Fibroblast of skin of left quadriceps (primary cell): ENCODE results near the gene GRAMD1B.
A peak's percentile ranks its signal among the peaks of the same experiment; 100 is the strongest.

Experiments
- DNase-seq, 2 experiments: peaks; one replicate each; pipeline ENCODE4 v3.0.0-alpha.2; 2013; ENCODE audit warnings: low read depth in 2 of 2

The GRAMD1B gene

DNA sequence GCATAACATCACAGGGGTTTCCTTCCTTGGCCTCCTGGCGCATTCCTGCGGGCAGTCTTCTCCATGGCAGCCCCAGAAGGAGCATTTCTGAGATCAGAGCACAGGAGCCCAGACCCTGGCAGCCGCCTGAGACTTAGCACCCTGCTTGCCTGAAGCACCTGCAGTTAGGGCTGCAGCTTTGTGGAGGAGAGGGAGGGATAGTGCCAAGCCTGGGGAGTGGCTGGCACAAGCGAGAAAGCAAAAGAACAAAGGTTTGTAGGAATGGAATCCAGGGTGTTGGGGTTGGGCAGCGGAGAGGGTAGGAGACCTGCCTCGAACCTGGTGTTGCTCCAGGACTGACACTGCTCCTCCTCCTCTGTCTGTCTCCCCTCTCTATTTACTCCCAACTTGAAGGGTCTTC is 157.5 kb downstream of the GRAMD1B start:
- DNase-seq = no peak

DNA sequence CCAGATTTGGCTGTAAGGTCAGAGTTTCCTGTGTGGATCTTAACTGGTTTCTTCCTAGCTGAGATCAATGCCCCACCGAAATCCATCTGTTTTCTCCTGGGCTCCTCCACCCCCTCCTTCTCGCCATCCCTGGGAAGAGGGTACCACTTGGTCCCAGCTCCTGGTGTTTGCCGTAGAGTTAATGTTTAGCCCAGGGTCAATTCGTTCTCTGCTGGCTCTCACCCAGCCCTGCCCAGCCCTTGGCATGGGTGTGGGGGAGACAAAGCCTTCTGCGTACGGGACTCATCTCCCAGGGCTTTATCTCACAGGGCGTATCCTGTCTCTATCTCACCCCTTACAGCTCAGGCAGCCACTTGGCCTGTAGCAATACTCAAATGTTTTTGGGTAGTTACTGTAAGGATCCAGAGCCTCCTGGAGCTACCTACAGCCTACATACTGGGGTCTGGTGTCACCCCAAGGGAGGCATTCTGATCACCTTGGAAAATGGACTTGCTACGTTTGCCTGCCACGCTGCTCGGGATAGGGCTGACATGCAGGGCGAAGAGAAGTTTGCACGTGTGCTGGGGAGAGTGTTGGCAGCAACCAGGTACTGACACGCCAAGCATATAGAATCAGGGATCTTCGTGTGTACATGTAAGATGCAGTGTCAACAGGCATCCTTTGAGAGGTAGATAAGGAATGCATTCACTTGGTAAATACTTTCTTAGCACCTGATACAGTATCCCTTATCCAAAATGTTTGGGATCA is 158.2 kb downstream of the GRAMD1B start:
- no peak for DNase-seq

DNA sequence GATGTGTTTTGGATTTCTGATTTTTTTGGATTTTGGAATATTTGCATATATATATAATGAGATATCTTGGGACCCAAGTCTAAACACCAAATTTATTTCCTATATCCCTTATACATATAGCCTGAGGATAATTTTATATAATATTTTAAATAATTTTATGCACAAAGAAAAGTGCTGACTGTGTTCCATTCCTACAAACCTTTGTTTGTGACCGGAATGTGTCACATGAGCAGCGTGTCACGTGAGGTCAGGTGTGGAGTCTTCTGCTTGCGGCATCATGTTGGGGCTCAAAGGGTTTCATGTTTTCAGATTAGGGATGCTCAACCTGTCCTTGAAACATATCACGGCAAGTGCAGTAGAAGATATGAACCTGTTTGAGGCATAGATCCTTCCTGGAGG is 158.8 kb downstream of the GRAMD1B start:
- DNase-seq = no peak

DNA sequence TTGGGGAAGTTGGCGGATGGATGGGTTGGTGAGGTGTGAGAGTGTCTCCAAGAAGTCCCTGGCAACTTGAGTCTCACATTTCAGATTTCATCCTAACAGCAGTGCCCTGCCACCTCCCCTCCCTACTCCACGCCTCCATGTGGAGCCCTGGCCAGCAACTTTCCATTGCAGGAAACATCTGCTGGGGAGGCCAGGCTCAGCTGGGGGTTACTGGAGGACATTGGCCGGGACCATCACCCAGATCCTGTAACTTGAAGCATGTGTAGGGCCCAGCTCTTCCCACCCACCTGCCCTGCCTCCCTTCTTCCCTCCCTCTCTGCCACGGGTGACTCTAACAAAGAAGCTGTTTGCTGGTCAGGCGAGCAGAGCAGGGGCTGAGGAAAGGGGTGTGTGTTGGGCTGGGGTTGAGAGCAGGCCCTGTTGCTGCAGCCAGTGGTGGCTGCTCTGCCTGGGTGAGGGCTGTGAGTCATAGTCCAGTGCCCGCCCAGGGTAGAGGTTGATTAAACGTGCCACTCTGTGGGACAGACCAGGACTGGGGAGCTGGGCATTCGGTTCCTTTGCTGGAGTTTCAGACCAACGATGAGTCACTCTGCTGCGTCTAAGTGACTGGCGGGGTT is 160.3 kb downstream of the GRAMD1B start:
- no peak for DNase-seq

DNA sequence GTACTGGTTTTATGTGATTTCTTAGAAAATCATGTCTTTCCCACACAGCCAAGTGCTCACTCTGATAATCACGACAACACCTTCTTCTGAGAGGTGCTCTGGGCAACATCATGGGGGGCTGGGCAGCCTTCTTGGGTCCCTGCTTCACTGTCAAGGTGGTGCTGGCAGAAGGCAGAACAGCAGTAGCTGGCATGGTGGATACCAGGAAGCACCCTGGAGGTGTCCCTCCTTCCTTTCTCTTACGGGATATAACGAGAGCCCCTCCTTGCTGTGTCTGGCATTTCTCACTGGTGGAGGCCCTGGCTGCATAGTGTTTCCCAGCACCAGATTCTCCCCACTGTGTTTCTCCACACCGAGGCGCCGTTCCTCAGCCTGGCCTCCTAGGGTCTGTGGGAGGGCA is 163.5 kb downstream of the GRAMD1B start:
- DNase-seq = no peak

DNA sequence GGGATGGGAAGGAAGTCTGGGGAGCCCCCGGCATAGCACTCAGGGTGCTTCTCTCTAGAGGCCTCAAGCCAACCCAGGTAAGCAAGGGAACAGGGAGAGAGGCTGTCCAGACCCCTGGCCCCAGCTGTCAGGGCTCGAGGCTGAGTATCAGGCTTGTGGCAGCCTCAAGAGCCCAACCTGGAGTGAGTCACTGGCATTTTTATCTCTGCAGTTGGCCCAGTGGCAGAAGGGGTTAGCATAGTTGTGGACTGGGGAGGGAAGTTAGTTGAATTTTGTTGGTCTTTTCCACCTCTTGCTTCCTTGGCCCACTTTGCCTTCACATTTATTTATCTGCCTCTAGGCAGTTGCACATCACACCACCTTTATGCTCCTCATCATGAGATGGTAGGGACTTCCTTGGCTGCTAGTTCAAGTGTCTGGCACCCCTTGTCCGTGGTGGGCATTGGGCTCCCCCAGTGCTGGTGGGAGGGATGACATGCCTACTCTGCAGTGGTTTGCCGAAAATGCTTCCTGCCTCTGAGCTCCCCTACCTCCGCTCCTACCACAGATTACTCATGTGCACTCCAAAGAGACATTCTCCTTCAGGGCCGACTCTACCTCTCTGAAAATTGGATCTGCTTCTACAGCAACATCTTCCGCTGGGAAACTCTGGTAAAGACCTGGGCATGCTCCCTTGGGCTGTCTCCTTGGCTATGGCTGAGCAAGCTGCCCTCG is 164.3 kb downstream of the GRAMD1B start:
- no peak for DNase-seq

DNA sequence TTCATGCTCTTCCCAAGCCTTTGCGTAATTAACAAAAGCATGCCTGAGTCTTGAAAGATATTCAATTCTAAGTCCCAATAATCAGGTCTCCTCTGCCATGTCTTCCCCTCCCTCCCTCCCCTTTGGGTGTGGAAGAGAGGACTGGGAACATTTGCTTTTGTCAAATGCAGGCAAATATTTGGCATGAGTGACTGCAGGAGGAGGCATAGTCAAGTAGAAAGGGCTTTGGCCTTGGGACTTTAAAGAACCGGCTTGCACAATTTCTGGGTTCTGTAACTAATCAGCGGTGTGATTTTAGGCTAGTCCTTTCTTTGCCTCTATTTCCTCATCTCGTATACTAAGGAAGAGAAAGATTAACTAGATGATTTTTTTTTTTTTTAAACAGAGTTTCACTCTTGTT is 164.9 kb downstream of the GRAMD1B start:
- no peak for DNase-seq

DNA sequence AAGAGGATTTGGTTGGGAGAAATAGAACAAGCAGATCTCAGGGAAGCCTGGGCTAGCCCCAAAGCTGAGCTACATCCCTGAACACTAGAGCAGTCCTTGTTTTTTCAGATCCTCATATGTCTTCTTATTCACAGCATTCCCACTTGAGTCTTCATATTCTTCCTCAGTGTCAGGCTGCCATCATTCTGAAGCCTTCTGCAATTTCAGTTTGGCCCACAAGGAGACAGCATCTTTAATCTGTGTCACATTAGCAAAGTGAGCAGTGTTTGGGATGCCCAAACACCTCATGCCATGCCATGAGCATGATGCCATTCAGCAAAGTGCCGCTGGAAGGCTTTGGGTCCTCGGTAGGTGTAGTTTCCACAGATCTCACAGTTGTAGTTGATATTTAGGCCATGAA is 167.8 kb downstream of the GRAMD1B start:
- no peak for DNase-seq

DNA sequence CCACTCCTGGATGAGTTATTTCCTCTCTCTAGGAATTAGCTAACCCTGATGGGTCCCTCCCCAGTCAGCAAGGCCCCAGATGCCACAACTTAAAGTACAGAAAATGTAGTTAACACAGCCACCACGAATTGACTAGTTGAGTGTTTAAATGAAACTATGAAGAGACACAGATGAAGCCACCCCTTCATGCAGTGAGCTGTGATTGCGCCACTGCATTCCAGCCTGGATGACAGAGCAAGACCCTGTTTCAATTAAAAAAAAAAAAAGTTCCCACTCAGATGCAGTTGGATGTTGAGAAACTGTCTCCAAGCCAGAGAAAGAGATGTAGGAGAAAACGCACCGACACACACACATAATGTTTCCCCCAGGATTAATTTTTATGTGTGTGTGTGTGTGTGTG is 171.1 kb downstream of the GRAMD1B start:
- peak; percentile 77 to 78 for DNase-seq

DNA sequence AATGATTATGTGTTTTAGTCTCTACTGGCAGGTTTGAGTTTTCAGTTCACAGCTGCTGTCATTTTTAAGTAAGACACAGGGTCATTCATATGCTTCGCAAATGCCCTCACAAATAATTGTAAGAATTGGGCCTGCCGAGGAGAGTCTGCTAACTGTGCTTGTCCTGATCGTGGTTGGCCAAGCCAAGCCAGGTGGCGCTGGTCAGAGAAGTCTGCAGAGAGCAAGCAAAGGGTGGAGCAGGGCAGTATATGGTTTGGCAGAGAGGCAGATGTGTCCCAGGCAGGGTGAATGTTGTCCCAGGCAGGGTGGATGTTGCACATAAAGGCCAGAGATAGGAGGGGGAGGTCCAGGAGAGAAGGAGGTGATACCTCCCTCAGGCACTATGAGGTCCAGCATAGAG is 171.7 kb downstream of the GRAMD1B start:
- no peak for DNase-seq

DNA sequence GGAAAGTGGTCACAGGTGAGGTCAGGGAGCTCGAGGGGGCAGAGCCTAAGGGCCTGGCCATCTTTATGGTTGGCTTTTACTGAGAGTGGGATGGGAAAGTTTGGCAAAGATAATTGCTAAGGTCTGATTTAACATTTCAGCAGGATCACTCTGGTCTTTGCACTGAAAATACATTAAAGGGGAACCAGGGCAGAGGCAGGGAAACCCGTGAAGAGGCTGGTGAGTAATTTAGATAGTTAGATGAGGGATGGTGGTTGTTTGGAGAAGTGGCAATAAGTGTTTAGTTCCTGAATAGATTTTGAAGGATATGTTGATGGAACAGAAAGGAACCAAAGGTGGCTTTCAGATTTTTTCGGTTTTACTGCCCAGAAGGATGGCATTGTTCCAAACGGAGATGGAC is 173.6 kb downstream of the GRAMD1B start:
- no peak for DNase-seq

DNA sequence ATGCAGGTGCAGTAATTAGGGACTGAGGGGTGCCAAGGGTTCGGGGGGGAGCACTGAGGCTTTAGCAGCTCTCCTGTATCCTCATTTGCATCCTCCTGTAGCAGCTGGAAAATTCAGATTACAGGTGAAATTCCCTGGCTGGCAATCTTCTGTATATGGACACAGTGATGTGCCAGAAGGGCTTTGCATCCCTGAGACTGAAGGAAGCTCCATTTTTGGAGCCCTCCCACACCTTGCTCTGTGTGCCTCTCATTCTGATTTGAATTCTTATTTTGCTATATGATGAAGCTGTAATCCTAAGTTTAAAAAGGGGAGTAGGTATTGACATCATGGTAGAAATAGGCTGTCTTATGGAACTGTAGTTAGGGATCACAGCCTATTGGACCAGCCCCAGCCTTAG is 177.7 kb downstream of the GRAMD1B start:
- DNase-seq = no peak

DNA sequence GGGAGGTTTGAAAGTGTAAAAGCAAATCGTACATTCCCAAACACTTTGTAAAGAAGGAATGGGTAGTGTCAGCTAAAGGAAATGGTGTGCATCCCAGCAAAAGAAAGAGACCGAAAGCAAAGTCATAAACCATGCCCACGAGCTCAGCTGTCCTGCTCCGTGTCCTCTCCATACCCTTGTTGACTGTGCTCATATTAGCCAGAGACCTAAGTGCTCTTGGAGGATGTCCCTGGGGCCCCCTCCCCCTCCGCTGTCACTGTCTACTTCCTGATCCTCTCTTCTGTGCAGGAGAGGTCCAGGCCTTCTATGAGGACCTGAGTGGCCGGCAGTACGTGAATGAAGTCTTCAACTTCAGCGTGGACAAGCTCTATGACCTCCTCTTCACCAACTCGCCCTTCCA is 178.3 kb downstream of the GRAMD1B start:
- DNase-seq = no peak

DNA sequence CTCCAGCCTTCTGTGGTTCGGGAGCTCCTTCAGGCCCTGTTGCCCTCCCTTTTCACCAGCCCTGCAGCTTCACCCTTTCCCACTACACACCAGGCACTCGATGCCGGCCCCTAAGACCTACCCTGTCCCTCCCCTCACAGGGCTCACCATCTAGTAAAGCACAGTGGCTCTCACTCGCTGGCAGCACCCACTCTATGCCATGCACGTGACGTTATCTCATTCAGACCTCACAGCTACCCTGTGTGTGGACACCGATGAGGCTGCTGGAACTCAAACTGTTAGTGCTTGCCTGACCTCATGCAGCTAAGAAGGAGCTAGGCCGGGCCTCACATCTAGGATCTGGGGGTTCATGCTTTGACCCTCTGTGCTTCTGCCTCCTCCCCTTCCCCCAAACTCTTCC is 178.9 kb downstream of the GRAMD1B start:
- no peak for DNase-seq

DNA sequence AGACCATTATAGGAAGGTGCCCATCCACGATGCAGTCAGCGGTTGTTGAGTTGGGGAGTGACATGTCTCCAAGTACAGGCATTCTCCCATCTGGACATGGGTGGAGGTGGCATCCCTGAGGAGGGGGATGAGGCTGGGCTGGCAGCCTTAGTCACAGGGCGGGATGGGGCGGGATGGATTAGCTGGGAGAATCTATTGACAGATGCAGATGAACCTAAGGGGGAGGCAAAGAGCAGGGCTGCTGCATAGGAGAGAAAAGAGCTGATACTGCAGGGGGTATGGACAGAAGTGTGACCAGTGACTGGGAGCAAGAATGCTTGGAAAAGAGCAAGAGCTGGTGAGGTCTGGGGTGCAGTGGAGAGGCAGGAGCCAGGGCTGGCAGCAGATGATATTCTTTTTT is 181.6 kb downstream of the GRAMD1B start:
- no peak for DNase-seq

DNA sequence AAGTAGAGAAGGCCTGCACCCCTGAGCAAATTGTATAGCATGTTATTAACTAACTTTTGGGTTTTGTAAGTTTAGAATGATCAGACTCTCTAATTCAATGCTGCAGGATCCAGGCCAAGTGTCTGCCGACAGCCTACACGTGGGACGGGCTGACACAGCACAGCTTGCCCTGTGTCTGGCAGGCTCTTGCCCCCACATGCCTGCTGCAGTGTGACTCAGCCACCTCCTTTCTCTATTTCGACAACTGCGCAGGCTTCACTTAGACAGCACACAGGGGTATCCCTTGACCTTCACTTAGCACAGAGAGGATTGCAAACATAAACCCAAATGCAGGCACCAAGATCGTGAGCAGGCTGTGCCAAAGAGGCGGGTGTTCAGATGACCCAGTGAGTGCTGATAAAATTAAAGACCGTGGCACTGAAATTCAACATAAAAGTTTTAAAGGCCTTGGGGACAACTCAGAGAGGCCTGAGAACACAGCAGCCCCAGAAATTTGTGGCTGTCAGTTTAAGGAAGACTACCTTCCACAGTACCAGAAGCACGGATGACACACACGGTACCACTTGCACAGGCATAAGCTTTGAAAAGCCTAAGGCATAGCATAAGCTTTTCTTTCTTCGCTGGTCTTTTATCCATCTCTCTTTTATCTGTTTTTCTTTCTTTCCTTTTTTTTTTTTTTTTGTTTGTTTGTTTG is 186.6 kb downstream of the GRAMD1B start:
- no peak for DNase-seq

DNA sequence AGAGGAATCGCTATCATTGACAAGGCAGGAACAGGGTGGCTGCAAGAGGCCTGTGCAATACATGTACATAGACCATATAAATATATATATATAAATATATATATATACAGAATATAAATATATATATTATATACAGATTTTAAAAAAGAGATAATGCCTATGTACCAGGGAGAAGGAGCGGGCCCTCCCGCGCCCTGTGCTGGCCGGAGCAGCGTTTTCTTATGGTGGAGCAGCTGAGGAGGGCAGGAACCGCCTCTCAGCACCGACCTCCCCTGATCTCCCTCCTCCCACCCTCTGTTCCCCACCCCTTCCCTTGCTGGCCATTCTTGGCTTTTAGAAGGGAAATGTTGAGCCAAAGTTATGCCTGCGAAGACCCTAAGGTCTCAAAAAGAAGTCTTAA is 192.5 kb downstream of the GRAMD1B start:
- DNase-seq = no peak

DNA sequence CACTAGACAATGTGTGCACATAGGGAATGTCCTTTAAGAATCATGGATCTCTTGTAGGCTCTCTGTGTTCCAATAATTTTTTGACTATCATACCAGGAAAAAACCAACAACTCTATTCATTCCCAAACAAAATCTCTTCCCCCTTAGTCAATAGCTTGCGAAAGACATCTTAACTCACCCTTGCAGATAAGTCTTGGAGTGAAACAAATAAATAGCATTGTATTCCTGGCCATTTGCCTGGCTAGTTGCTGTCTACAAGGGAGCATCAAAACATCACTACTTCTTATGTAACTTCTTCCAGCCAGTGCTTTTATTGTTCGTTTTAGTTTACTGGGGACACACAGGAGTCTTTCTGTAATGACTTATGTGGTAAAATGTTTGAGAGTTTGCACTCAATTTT is 194.9 kb downstream of the GRAMD1B start:
- no peak for DNase-seq

DNA sequence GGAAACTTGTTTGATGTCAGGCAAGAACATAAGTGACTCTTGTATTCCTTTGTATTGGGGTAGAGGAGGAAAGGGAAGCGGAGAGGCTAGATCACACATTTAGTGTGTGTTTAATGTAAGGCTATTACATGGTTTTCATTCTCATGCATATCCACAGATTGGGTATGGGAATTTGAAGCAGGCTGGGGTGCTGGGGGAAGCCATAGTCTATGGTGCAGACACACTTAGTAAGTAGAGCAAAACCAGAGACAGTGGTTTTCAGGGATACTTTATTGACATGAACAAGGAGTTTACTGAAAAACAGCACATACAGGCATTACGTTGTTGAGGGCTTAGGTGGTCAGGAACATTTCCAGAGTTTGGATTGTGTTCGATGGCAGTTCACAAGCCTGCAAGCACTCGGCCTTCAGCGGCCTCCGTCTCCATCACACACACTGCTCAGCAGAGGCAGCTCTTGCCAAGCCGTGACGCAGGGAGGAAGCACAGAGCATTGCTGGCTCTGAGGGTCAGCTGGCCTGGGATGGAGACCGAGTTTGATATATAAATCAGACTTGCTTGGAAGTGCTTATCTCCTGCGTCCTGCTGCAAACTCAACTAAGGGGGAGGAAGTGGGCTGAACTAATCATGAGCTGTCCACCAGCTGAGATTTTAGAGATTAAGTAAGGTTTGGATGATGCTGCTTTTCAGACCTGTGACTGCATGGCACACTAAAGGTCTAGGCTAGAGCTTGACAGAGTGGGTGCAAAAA is 199.0 kb downstream of the GRAMD1B start:
- no peak for DNase-seq

DNA sequence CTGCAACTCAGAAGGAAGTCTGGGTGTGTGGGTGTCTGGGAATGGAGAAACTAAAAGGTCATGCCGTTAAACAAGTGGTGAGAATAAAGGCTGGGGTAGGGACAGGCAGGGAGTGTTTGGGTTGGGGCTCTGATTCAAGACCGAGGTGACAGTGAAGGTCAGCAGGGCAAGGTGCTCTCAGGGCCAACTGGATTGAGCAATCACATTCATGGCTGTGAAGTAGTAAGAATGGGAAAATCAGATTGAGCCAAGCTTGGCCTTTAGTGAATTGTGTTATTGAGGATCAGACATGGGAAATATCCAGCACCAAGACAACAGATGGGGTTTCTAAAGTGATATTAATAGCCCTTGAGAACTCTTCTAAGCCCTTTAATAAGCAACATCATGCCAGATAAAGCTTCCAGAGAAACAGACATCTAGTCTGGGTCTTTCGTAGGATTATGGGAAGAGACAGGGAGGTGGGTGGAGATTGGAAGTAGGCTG is 200.1 kb downstream of the GRAMD1B start:
- no peak for DNase-seq

DNA sequence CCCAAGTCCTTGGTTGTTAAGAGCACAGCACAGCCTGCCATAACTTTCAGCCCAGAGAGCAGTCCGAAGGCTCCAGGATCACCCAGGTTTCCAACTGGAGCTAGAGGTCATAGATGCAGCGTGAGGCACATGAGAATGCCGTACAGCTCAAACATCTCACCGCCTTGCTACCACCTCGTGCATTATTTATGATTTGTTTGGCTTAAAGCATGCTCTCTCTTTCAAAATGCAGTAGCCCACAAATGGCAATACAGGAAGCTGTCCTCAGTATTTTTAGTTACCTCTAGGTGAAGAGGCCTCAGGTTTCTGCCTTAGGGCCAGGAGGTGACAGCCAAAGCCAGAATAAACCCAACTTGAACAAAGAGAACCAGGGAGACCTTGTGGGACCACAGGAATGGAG is 210.0 kb downstream of the GRAMD1B start:
- DNase-seq = no peak
